Astrocyte (in vitro differentiated cells and primary cell): ENCODE data around the gene MVD. TPM values are rescaled to one million over a fixed set of nuclear protein-coding genes. Genes with fewer than 3 reads are reported as not detected.

Experiments
- DNase-seq: peaks from one replicate; pipeline ENCODE4 v3.0.0-alpha.2; 2010; ENCODE audit warnings: low read depth
- FAIRE-seq: peaks from 2 replicates; lab custom pipeline; 2011; peaks lifted over from hg19 to GRCh38; lab: Jason Lieb, UNC
- H2AFZ ChIP-seq: 2 replicates; pipeline ENCODE4 v1.6.0; 2012; ENCODE audit warnings: low read depth, low read length, inconsistent platforms
- H3K27ac ChIP-seq: 2 replicates; pipeline ENCODE4 v1.5.1; 2011; ENCODE audit warnings: low read depth, low read length, inconsistent platforms
- H3K27me3 ChIP-seq: 2 replicates; pipeline ENCODE4 v1.6.0; 2011; ENCODE audit warnings: low read length, inconsistent platforms; ENCODE audit not compliant: insufficient read depth
- H3K36me3 ChIP-seq: 2 replicates; pipeline ENCODE4 v1.5.1; 2011; ENCODE audit warnings: low read length, inconsistent platforms; ENCODE audit not compliant: insufficient read depth
- H3K4me1 ChIP-seq: 2 replicates; pipeline ENCODE4 v1.5.1; 2011; ENCODE audit warnings: low read length, inconsistent platforms; ENCODE audit not compliant: insufficient read depth
- H3K4me2 ChIP-seq: 2 replicates; pipeline ENCODE4 v1.6.0; 2012; ENCODE audit warnings: low read length, inconsistent platforms
- H3K4me3 ChIP-seq: 2 replicates; pipeline ENCODE4 v1.5.1; 2011; ENCODE audit warnings: low read depth, mild to moderate bottlenecking, low read length, inconsistent platforms; ENCODE audit not compliant: insufficient read depth
- H3K79me2 ChIP-seq: 2 replicates; pipeline ENCODE4 v1.6.0; 2012; ENCODE audit warnings: mild to moderate bottlenecking, low read length, inconsistent platforms; ENCODE audit not compliant: insufficient read depth
- H3K9ac ChIP-seq: 2 replicates; pipeline ENCODE4 v1.6.0; 2012; ENCODE audit warnings: mild to moderate bottlenecking, low read length, inconsistent platforms
- H3K9me3 ChIP-seq: 2 replicates; pipeline ENCODE4 v1.5.1; 2012; ENCODE audit warnings: low read depth, mild to moderate bottlenecking, low read length, inconsistent platforms; ENCODE audit not compliant: insufficient read depth
- H4K20me1 ChIP-seq: 2 replicates; pipeline ENCODE4 v1.6.0; 2012; ENCODE audit warnings: low read length, inconsistent platforms; ENCODE audit not compliant: insufficient read depth
- H3K27ac Mint-ChIP-seq: one replicate; pipeline ENCODE4 v1.8.0; 2021; ENCODE audit warnings: mild to moderate bottlenecking, mixed read lengths; ENCODE audit not compliant: unreplicated experiment
- H3K27me3 Mint-ChIP-seq: one replicate; pipeline ENCODE4 v1.8.0; 2021; ENCODE audit warnings: low read depth, mixed read lengths; ENCODE audit not compliant: unreplicated experiment
- H3K36me3 Mint-ChIP-seq: one replicate; pipeline ENCODE4 v1.8.0; 2021; ENCODE audit warnings: low read depth, mixed read lengths; ENCODE audit not compliant: unreplicated experiment
- H3K4me1 Mint-ChIP-seq: one replicate; pipeline ENCODE4 v1.8.0; 2021; ENCODE audit warnings: low read depth, mixed read lengths; ENCODE audit not compliant: unreplicated experiment
- H3K4me3 Mint-ChIP-seq: one replicate; pipeline ENCODE4 v1.8.0; 2021; ENCODE audit warnings: mild to moderate bottlenecking, moderate library complexity, mixed read lengths; ENCODE audit not compliant: unreplicated experiment
- H3K9me3 Mint-ChIP-seq: one replicate; pipeline ENCODE4 v1.8.0; 2021; ENCODE audit warnings: mild to moderate bottlenecking, mixed read lengths; ENCODE audit not compliant: unreplicated experiment
- CTCF ChIP-seq: IDR thresholded peaks from 2 replicates; pipeline ENCODE4 v1.5.1; 2011; ENCODE audit warnings: low read depth, mild to moderate bottlenecking, inconsistent platforms, low read length, moderate library complexity; ENCODE audit not compliant: insufficient read depth
- EZH2 ChIP-seq: IDR thresholded peaks from 2 replicates; pipeline ENCODE4 v1.6.1; 2012; ENCODE audit warnings: mild to moderate bottlenecking, low read length, inconsistent platforms; ENCODE audit not compliant: insufficient read depth
- total RNA-seq: library from RNA; stranded (reverse); gene quantifications from 2 replicates; pipeline ENCODE4 v1.2.1, GENCODE V29; 2021

Gene MVD
- total RNA-seq, 1 donor from 2014 or later, result 63.9 TPM

GRCh38 chr16:88631920-88632586 is 30.8 kb downstream of the MVD start:
- no peak overlapping the region for H2AFZ ChIP-seq
- H3K4me3 Mint-ChIP-seq, result no peak overlapping the region

GRCh38 chr16:88631384-88631783 is 31.5 kb downstream of the MVD start:
- no peaks in the 10 kb centered on the region for H3K27me3 ChIP-seq
- no peak overlapping the region for H2AFZ ChIP-seq
- no peaks in the 10 kb centered on the region for H3K79me2 ChIP-seq
- TF ChIP-seq EZH2, result no peak
- no peak for TF ChIP-seq CTCF
- Mint-ChIP-seq H3K36me3 (peaks cover 7% of the 10 kb centered on the region), H3K27me3 (no peaks in the 10 kb centered on the region), H3K27ac (peak overlapping the region; percentile 69), H3K9me3 (no peaks in the 10 kb centered on the region), H3K4me1 (peaks cover 5% of the 10 kb centered on the region), H3K4me3 (no peak overlapping the region)
- H4K20me1 ChIP-seq, result peaks cover 18% of the 10 kb centered on the region
- no peak overlapping the region for H3K9ac ChIP-seq
- no peaks in the 10 kb centered on the region for H3K9me3 ChIP-seq
- H3K4me2 ChIP-seq, result no peak overlapping the region
- no peak overlapping the region for H3K27ac ChIP-seq
- DNase-seq, result no peak
- no peak for FAIRE-seq
- H3K4me1 ChIP-seq, result peaks cover 14% of the 10 kb centered on the region
- peaks cover 7% of the 10 kb centered on the region for H3K36me3 ChIP-seq
- no peak overlapping the region for H3K4me3 ChIP-seq

More at GRCh38 chr16:88631920-88632586, 30.8 kb downstream of the MVD start:
- H3K4me1 ChIP-seq, result peaks cover 14% of the 10 kb centered on the region
- peaks cover 7% of the 10 kb centered on the region for H3K36me3 Mint-ChIP-seq
- no peak overlapping the region for H3K4me2 ChIP-seq
- DNase-seq, result no peak
- H3K9me3 ChIP-seq, result no peaks in the 10 kb centered on the region
- H3K27me3 Mint-ChIP-seq, result no peaks in the 10 kb centered on the region
- H4K20me1 ChIP-seq, result peaks cover 18% of the 10 kb centered on the region
- H3K4me3 ChIP-seq, result no peak overlapping the region
- H3K79me2 ChIP-seq, result no peaks in the 10 kb centered on the region
- H3K27me3 ChIP-seq, result no peaks in the 10 kb centered on the region
- peaks cover 4% of the 10 kb centered on the region for H3K36me3 ChIP-seq
- no peak for FAIRE-seq
- no peak overlapping the region for H3K27ac Mint-ChIP-seq
- H3K27ac ChIP-seq, result no peak overlapping the region
- peaks cover 5% of the 10 kb centered on the region for H3K4me1 Mint-ChIP-seq
- no peaks in the 10 kb centered on the region for H3K9me3 Mint-ChIP-seq
- no peak overlapping the region for H3K9ac ChIP-seq
- no peak for TF ChIP-seq CTCF
- TF ChIP-seq EZH2, result no peak

- FAIRE-seq (no peak), DNase-seq (no peak)
- Mint-ChIP-seq H3K4me1 (peaks cover 5% of the 10 kb centered on the region), H3K36me3 (peaks cover 3% of the 10 kb centered on the region), H3K27me3 (no peaks in the 10 kb centered on the region), H3K4me3 (no peak overlapping the region), H3K27ac (no peak overlapping the region), H3K9me3 (no peaks in the 10 kb centered on the region)
- Histone ChIP-seq H3K27me3 (no peaks in the 10 kb centered on the region), H3K9me3 (no peaks in the 10 kb centered on the region), H4K20me1 (peaks cover 16% of the 10 kb centered on the region), H3K9ac (no peak overlapping the region), H3K27ac (no peak overlapping the region), H3K36me3 (peaks cover 7% of the 10 kb centered on the region), H2AFZ (no peak overlapping the region), H3K79me2 (no peaks in the 10 kb centered on the region), H3K4me3 (no peak overlapping the region), H3K4me1 (peaks cover 14% of the 10 kb centered on the region), H3K4me2 (no peak overlapping the region)
- no peak for TF ChIP-seq CTCF
- no peak for TF ChIP-seq EZH2
Observed at GRCh38 chr16:88630941-88631340, 31.9 kb downstream of the MVD start.
